Vagina (tissue), 2 donors: Measurements from ENCODE around the gene C2CD4B. TPM values are rescaled to one million over a fixed set of nuclear protein-coding genes. Genes with fewer than 3 reads are reported as not detected.

Experiments used
- DNase-seq, 2 donors: peaks; one replicate each; pipeline ENCODE4 v3.0.0-alpha.2; 2017; ENCODE audit errors: extremely low spot score in 2 of 2
- H3K27ac ChIP-seq: fragments of 200-600 bp; sonication (generic); one replicate; pipeline ENCODE4 v1.5.1; 2019
- H3K27me3 ChIP-seq: fragments of 200-600 bp; sonication (generic); one replicate; pipeline ENCODE4 v1.5.1; 2019
- H3K36me3 ChIP-seq, 2 donors: fragments of 200-600 bp; sonication (generic); one replicate each; pipeline ENCODE4 v1.5.1; 2017 to 2019
- H3K4me1 ChIP-seq: fragments of 200-600 bp; sonication (generic); one replicate; pipeline ENCODE4 v1.5.1; 2019
- H3K4me3 ChIP-seq, 2 donors: fragments of 200-600 bp; sonication (generic); 1 replicate in 1 of 2; 2 replicates in 1 of 2; pipeline ENCODE4 v1.5.1; 2016 to 2019
- H3K9me3 ChIP-seq: fragments of 200-600 bp; sonication (generic); one replicate; pipeline ENCODE4 v1.5.1; 2019
- CTCF ChIP-seq, 3 experiments: fragments of 450-650 bp in 2 of 3; fragments of 200-600 bp in 1 of 3; sonication (generic) in 1 of 3; IDR thresholded peaks; one replicate each; pipeline ENCODE4 v1.5.1; 2017 to 2019; ENCODE audit warnings: antibody characterized with exemption in 3 of 3, mild to moderate bottlenecking in 2 of 3, moderate library complexity in 2 of 3
- POLR2A ChIP-seq, 2 donors: fragments of 450-650 bp; IDR thresholded peaks; one replicate each; pipeline ENCODE4 v1.6.1; 2017; ENCODE audit warnings: antibody characterized with exemption in 2 of 2, mild to moderate bottlenecking in 2 of 2, moderate library complexity in 2 of 2
- POLR2AphosphoS5 ChIP-seq, 2 donors: sonication (generic); formaldehyde crosslinking; IDR thresholded peaks; one replicate each; pipeline ENCODE4 v1.9.0; 2017; ENCODE audit warnings: antibody characterized with exemption in 2 of 2, mild to moderate bottlenecking in 2 of 2, low read depth in 1 of 2; ENCODE audit not compliant: insufficient read depth in 1 of 2
- intact Hi-C: fragments of 100-400 bp; cut with DNase I; formaldehyde crosslinking; loops from one replicate; pipeline ENCODE4 v1.15.1; 2023
- total RNA-seq: library from RNA; depleted of rRNA; stranded (reverse); fragments of >200 nt; gene quantifications from one replicate; pipeline ENCODE4 v1.2.3, GENCODE V29; 2016

Gene C2CD4B
- total RNA-seq, 1 donor from 2014 or later: 0.49 TPM

GRCh38 chr15:62153228-62153627, 11.9 kb downstream of the C2CD4B start:
- peaks cover 4% of the 10 kb centered on the region for H3K9me3 ChIP-seq
- no peaks in the 10 kb centered on the region for H3K27me3 ChIP-seq
- TF ChIP-seq POLR2AphosphoS5 (IDR thresholded peaks at IDR 0.05; ENCODE audit: insufficient read depth in 1 of 2, low read depth in 1 of 2): no peak
- TF ChIP-seq CTCF (IDR thresholded peaks at IDR 0.05): no peak
- no peak for TF ChIP-seq POLR2A (IDR thresholded peaks at IDR 0.05)
- intact Hi-C loops: no loop called here
- no peak for DNase-seq
- no peaks in the 10 kb centered on the region for H3K36me3 ChIP-seq
- no peaks in the 10 kb centered on the region for H3K4me1 ChIP-seq
- H3K27ac ChIP-seq: no peak overlapping the region
- no peak overlapping the region for H3K4me3 ChIP-seq

GRCh38 chr15:62150445-62150844, 14.6 kb downstream of the C2CD4B start:
- TF ChIP-seq CTCF (IDR thresholded peaks at IDR 0.05): no peak
- TF ChIP-seq POLR2A (IDR thresholded peaks at IDR 0.05): no peak
- no peak for TF ChIP-seq POLR2AphosphoS5 (IDR thresholded peaks at IDR 0.05; ENCODE audit: insufficient read depth in 1 of 2, low read depth in 1 of 2)
- Histone ChIP-seq H3K9me3 (no peaks in the 10 kb centered on the region), H3K36me3 (no peaks in the 10 kb centered on the region), H3K27ac (no peak overlapping the region), H3K27me3 (no peaks in the 10 kb centered on the region), H3K4me3 (no peak overlapping the region), H3K4me1 (no peaks in the 10 kb centered on the region)
- intact Hi-C loops: no loop called here
- no peak for DNase-seq

GRCh38 chr15:62149729-62150128, 15.4 kb downstream of the C2CD4B start:
- intact Hi-C loops: no loop called here
- H3K27me3 ChIP-seq: no peaks in the 10 kb centered on the region
- TF ChIP-seq POLR2A (IDR thresholded peaks at IDR 0.05): no peak
- TF ChIP-seq POLR2AphosphoS5 (IDR thresholded peaks at IDR 0.05; ENCODE audit: insufficient read depth in 1 of 2, low read depth in 1 of 2): no peak
- no peak for TF ChIP-seq CTCF (IDR thresholded peaks at IDR 0.05)
- DNase-seq: no peak
- no peaks in the 10 kb centered on the region for H3K36me3 ChIP-seq
- no peaks in the 10 kb centered on the region for H3K4me1 ChIP-seq
- no peak overlapping the region for H3K4me3 ChIP-seq
- H3K27ac ChIP-seq: no peak overlapping the region
- H3K9me3 ChIP-seq: no peaks in the 10 kb centered on the region

GRCh38 chr15:62147551-62147950, 17.5 kb downstream of the C2CD4B start:
- intact Hi-C loops: no loop called here
- Histone ChIP-seq H3K4me1 (no peaks in the 10 kb centered on the region), H3K36me3 (no peaks in the 10 kb centered on the region), H3K27ac (no peak overlapping the region), H3K4me3 (no peak overlapping the region), H3K27me3 (no peaks in the 10 kb centered on the region), H3K9me3 (no peaks in the 10 kb centered on the region)
- no peak for TF ChIP-seq POLR2A (IDR thresholded peaks at IDR 0.05)
- no peak for TF ChIP-seq POLR2AphosphoS5 (IDR thresholded peaks at IDR 0.05; ENCODE audit: insufficient read depth in 1 of 2, low read depth in 1 of 2)
- no peak for TF ChIP-seq CTCF (IDR thresholded peaks at IDR 0.05)
- no peak for DNase-seq

GRCh38 chr15:62147149-62147548, 17.9 kb downstream of the C2CD4B start:
- no peak for TF ChIP-seq POLR2AphosphoS5 (IDR thresholded peaks at IDR 0.05; ENCODE audit: insufficient read depth in 1 of 2, low read depth in 1 of 2)
- Histone ChIP-seq H3K4me1 (no peaks in the 10 kb centered on the region), H3K27me3 (no peaks in the 10 kb centered on the region), H3K4me3 (no peak overlapping the region), H3K27ac (no peak overlapping the region), H3K36me3 (no peaks in the 10 kb centered on the region), H3K9me3 (no peaks in the 10 kb centered on the region)
- no peak for DNase-seq
- intact Hi-C loops: no loop called here
